22Rv1 (cell line): ENCODE results near the gene MAML3.

Experiments
- H3K27ac ChIP-seq: fragments of 450-650 bp; 2 replicates; pipeline ENCODE4 v1.5.1; 2017
- CTCF ChIP-seq: fragments of 450-650 bp; IDR thresholded peaks from 2 replicates; pipeline ENCODE4 v1.5.1; 2017; ENCODE audit warnings: mild to moderate bottlenecking
- ZFX ChIP-seq: fragments of 450-650 bp; IDR thresholded peaks from 2 replicates; pipeline ENCODE4 v1.6.1; 2017; ENCODE audit warnings: antibody characterized with exemption, borderline replicate concordance

The MAML3 gene

DNA sequence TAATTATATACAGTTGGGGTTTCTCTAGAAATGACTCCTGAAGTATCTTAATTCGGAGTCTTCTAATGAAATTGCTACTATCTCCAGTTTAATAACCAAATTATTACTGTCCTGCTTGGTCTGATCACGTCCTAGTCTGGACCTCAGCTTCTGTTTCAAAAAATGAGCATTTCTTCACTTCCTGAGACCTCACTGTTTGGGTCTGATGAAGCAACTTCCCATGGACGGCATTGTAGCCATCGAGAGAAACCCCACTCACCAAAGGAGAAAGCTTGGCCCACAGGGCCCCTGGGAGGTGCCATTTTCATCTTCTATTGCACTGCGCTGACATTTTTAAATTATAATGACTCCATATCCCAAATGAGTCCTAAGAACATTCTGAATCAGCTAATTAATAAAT, 310.3 kb downstream of the MAML3 start:
- H3K27ac ChIP-seq: no peak overlapping the region
- TF ChIP-seq ZFX (no peak), CTCF (no peak)

DNA sequence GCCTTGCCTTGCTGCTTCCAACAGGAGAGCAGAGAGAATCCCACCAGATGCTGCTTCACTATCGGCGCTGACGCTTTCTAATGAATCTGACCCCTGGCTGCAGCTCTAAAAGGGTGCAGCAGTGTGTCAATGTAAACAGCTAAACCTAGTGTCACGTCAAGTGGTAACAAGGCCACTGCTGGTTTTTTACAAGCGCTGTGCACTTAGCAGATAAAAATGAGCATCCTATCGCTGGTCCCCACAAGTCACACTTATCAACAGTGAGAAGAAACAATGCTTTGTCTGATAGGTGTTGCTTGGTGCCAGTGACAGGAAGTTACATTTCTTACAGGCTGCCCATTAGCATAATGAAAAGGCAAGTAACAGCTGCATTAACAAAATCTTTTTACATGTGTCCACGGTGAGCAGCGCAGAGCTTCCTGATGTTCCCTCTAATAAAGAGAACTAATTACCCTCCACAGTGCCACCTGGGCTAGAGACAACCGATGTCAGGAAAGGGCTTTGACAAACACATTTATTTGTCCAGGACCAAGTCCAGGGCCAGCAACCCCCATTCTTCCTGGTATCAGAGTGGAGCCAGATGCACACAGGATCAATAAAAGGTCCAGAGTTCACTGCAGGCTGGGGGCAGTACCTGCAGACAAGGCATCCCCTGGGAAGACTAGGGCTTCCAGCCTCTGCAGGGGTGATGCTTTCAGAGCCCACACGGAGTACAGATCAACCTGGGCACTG, 312.4 kb downstream of the MAML3 start:
- TF ChIP-seq ZFX (no peak), CTCF (no peak)
- H3K27ac ChIP-seq: no peak overlapping the region

DNA sequence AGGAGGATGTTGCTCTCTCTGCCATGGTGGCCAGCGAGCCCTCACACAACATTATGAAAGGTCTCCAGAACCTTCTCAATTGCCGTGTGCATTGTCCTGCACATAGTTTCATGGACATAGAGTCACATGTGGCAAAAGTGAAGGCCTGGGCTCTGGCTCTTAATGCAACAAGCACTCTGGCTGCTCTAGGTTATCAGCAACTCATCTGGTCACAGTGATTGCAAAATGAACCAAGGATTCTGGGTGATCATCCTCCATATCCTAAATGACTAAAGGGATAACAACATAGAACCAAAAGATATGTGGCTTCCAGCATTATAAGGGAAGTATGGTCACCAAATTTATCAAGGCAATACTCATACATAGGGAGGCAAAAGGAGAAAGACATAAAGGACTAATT, 313.2 kb downstream of the MAML3 start:
- no peak overlapping the region for H3K27ac ChIP-seq
- TF ChIP-seq ZFX (no peak), CTCF (no peak)

GRCh38 chr4:139839403-139840031, 314.5 kb downstream of the MAML3 start:
- H3K27ac ChIP-seq: no peak overlapping the region
- TF ChIP-seq CTCF: no peak
- no peak for TF ChIP-seq ZFX

- no peak overlapping the region for H3K27ac ChIP-seq
- TF ChIP-seq CTCF: no peak
- TF ChIP-seq ZFX: no peak
Observed at GRCh38 chr4:139838811-139839210, 315.2 kb downstream of the MAML3 start.

- H3K27ac ChIP-seq: no peak overlapping the region
- no peak for TF ChIP-seq CTCF
- no peak for TF ChIP-seq ZFX
Observed at GRCh38 chr4:139834981-139835391, 319.0 kb downstream of the MAML3 start.

- TF ChIP-seq CTCF: no peak
Observed at GRCh38 chr4:139834226-139834662, 319.7 kb downstream of the MAML3 start.

More at GRCh38 chr4:139834226-139834662, 319.7 kb downstream of the MAML3 start:
- no peak overlapping the region for H3K27ac ChIP-seq
